ENCODE data around the gene EYA2. TPM values are rescaled to one million over a fixed set of nuclear protein-coding genes. Genes with fewer than 3 reads are reported as not detected.

Gene EYA2
- total and polyA plus RNA-seq, 2 of the 4 experiments (the other 2 are of a cell fraction), result 2.3 to 5.4 TPM

- BruUV-seq (replicated peaks), result no TSS peak
- no peak for DNase-seq
- no peak overlapping the region for H3K4me2 ChIP-seq (ENCODE audit: low read depth, low read length)
- H3K27ac ChIP-seq (ENCODE audit: insufficient read depth, low read length), result no peak overlapping the region
- dilution Hi-C loops (cut with HindIII; ENCODE audit: low sequenced_read_pairs, unreplicated experiment), result no loop called here
- no peak overlapping the region for H2AK5ac ChIP-seq (ENCODE audit: low read depth, low read length)
- H3K9me1 ChIP-seq (ENCODE audit: insufficient read depth, low read length), result peaks cover 8% of the 10 kb centered on the region; the same call in 1 of the 2 replicates
- H2BK120ac ChIP-seq (ENCODE audit: low read depth, low read length), result no peak overlapping the region
- no peak overlapping the region for H3K14ac ChIP-seq (replicated peaks; ENCODE audit: low read depth, low read length)
- H2BK5ac ChIP-seq (ENCODE audit: low read depth, low read length, poor library complexity, severe bottlenecking), result no peak overlapping the region
- intact Hi-C loops (cut with micrococcal nuclease), result no loop called here
- WGBS, 2 experiments (ENCODE audit: extremely low coverage in 2 of 2, insufficient read length in 1 of 2), result no CpG with 5 or more reads among the region's 4 CpGs
- H3K79me1 ChIP-seq (ENCODE audit: low read depth in 1 of 2, low read length in 2 of 2), result no peaks in the 10 kb centered on the region; a peak in 1 of 4 replicates
- H3K4me3 ChIP-seq (ENCODE audit: insufficient read depth, low read depth, low read length), result no peak overlapping the region
- ChIA-PET CTCF (interaction anchor here (0.9 kb wide), 1 partner anchor 42 kb away, joined by 3 read pairs; no protein-coding TSS in a partner anchor), POLR2A (ENCODE audit: unreplicated experiment) (no interaction called here)
- H3K9me3 ChIP-seq (ENCODE audit: control insufficient read depth, insufficient read depth, low read length), result no peaks in the 10 kb centered on the region
- no peak overlapping the region for H3K18ac ChIP-seq (ENCODE audit: low read depth, low read length)
- H3K56ac ChIP-seq (ENCODE audit: extremely low read depth, insufficient read depth, low read length), result no peak overlapping the region
- ATAC-seq (ENCODE audit: low read depth), result no peak
- no peak overlapping the region for H4K8ac ChIP-seq (ENCODE audit: low read depth in 2 of 2, low read length in 2 of 2)
- no peak overlapping the region for H2AFZ ChIP-seq (replicated peaks; ENCODE audit: low read length, poor library complexity)
- no peak overlapping the region for H3K9ac ChIP-seq (ENCODE audit: low read depth, low read length)
- no peaks in the 10 kb centered on the region for H3K27me3 ChIP-seq (ENCODE audit: control insufficient read depth, insufficient read depth, low read length)
- H4K5ac ChIP-seq (ENCODE audit: low read depth, low read length), result no peak overlapping the region
- no peaks in the 10 kb centered on the region for H3K36me3 ChIP-seq (ENCODE audit: control insufficient read depth, insufficient read depth, low read length)
- no peak overlapping the region for H2BK20ac ChIP-seq (ENCODE audit: low read depth, low read length)
- no peaks in the 10 kb centered on the region for H4K20me1 ChIP-seq (ENCODE audit: insufficient read depth, low read length)
- no peak overlapping the region for H4K91ac ChIP-seq (ENCODE audit: insufficient read depth, low read depth, low read length)
- in situ Hi-C loops (cut with MboI; ENCODE audit: low sequenced_read_pairs), result no loop called here
- no peak overlapping the region for H2AK9ac ChIP-seq (replicated peaks; ENCODE audit: low read depth, low read length, poor library complexity)
- peaks cover 8% of the 10 kb centered on the region for H3K4me1 ChIP-seq (ENCODE audit: control insufficient read depth, insufficient read depth, low read length)
- no peak overlapping the region for H3K4ac ChIP-seq (ENCODE audit: low read depth, low read length)
- TF ChIP-seq MAZ (IDR thresholded peaks at IDR 0.05; ENCODE audit: borderline replicate concordance, low read depth, low read length) (no peak), RCOR1 (IDR thresholded peaks at IDR 0.05; ENCODE audit: insufficient replicate concordance, low read length) (no peak), POLR2A (IDR thresholded peaks at IDR 0.05; ENCODE audit: low read depth, low read length) (no peak), CHD1 (IDR thresholded peaks at IDR 0.05; ENCODE audit: low read depth, low read length) (no peak), FOS (IDR thresholded peaks at IDR 0.05; ENCODE audit: low read depth, low read length) (no peak), RAD21 (IDR thresholded peaks at IDR 0.05; ENCODE audit: low read length) (no peak), CEBPB (IDR thresholded peaks at IDR 0.05; ENCODE audit: low read depth, low read length) (no peak), RFX5 (IDR thresholded peaks at IDR 0.05; ENCODE audit: low read depth, low read length) (no peak), MXI1 (IDR thresholded peaks at IDR 0.05; ENCODE audit: borderline replicate concordance, low read depth, low read length) (no peak), NFE2L2 (IDR thresholded peaks at IDR 0.05; ENCODE audit: low read depth, low read length) (no peak)
- TF ChIP-seq, protein P1, sequence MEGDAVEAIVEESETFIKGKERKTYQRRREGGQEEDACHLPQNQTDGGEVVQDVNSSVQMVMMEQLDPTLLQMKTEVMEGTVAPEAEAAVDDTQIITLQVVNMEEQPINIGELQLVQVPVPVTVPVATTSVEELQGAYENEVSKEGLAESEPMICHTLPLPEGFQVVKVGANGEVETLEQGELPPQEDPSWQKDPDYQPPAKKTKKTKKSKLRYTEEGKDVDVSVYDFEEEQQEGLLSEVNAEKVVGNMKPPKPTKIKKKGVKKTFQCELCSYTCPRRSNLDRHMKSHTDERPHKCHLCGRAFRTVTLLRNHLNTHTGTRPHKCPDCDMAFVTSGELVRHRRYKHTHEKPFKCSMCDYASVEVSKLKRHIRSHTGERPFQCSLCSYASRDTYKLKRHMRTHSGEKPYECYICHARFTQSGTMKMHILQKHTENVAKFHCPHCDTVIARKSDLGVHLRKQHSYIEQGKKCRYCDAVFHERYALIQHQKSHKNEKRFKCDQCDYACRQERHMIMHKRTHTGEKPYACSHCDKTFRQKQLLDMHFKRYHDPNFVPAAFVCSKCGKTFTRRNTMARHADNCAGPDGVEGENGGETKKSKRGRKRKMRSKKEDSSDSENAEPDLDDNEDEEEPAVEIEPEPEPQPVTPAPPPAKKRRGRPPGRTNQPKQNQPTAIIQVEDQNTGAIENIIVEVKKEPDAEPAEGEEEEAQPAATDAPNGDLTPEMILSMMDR (conservative IDR thresholded peaks at IDR 0.05; ENCODE audit: low read depth, low read length), result no peak
- TF ChIP-seq, protein P2, sequence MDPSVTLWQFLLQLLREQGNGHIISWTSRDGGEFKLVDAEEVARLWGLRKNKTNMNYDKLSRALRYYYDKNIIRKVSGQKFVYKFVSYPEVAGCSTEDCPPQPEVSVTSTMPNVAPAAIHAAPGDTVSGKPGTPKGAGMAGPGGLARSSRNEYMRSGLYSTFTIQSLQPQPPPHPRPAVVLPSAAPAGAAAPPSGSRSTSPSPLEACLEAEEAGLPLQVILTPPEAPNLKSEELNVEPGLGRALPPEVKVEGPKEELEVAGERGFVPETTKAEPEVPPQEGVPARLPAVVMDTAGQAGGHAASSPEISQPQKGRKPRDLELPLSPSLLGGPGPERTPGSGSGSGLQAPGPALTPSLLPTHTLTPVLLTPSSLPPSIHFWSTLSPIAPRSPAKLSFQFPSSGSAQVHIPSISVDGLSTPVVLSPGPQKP (IDR thresholded peaks at IDR 0.05; ENCODE audit: borderline replicate concordance, low read depth, low read length), result no peak
- TF ChIP-seq, protein P3, sequence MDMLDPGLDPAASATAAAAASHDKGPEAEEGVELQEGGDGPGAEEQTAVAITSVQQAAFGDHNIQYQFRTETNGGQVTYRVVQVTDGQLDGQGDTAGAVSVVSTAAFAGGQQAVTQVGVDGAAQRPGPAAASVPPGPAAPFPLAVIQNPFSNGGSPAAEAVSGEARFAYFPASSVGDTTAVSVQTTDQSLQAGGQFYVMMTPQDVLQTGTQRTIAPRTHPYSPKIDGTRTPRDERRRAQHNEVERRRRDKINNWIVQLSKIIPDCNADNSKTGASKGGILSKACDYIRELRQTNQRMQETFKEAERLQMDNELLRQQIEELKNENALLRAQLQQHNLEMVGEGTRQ (IDR thresholded peaks at IDR 0.05; ENCODE audit: low read depth, low read length), result no peak
- no peak overlapping the region for H3K23ac ChIP-seq (ENCODE audit: low read depth, low read length)
- H2BK15ac ChIP-seq (ENCODE audit: low read depth, low read length), result no peak overlapping the region
Measured at GRCh38 chr20:46934746-46935287, 40.2 kb downstream of the EYA2 start.

Measured in IMR-90 (cell line).